Ascending aorta (tissue), 2 donors: ENCODE data around the gene AP1S1. TPM values are rescaled to one million over a fixed set of nuclear protein-coding genes. Genes with fewer than 3 reads are reported as not detected.

Experiments
- DNase-seq, 2 donors: peaks; one replicate each; pipeline ENCODE4 v3.0.0-alpha.2; 2019; ENCODE audit warnings: low spot score in 2 of 2
- H3K27ac ChIP-seq, 2 donors: fragments of 200-600 bp; sonication (generic); one replicate each; pipeline ENCODE4 v1.5.1; 2016 to 2017; ENCODE audit warnings: mild to moderate bottlenecking in 1 of 2
- H3K27me3 ChIP-seq: fragments of 200-600 bp; sonication (generic); one replicate; pipeline ENCODE4 v1.5.1; 2017
- H3K36me3 ChIP-seq, 2 donors: fragments of 200-600 bp; sonication (generic); one replicate each; pipeline ENCODE4 v1.5.1; 2016
- H3K4me1 ChIP-seq, 2 donors: fragments of 200-600 bp; sonication (generic); one replicate each; pipeline ENCODE4 v1.5.1; 2016 to 2017; ENCODE audit warnings: mild to moderate bottlenecking in 1 of 2
- H3K4me3 ChIP-seq, 2 donors: fragments of 200-600 bp; sonication (generic); one replicate each; pipeline ENCODE4 v1.5.1; 2016 to 2017; ENCODE audit warnings: mild to moderate bottlenecking in 1 of 2
- H3K9me3 ChIP-seq, 2 donors: fragments of 200-600 bp; sonication (generic); one replicate each; pipeline ENCODE4 v1.5.1; 2016
- CTCF ChIP-seq, 3 experiments: fragments of 200-600 bp in 2 of 3; fragments of 450-650 bp in 1 of 3; sonication (generic) in 2 of 3; IDR thresholded peaks; one replicate each; pipeline ENCODE4 v1.5.1; 2016 to 2019; ENCODE audit warnings: antibody characterized with exemption in 3 of 3, mild to moderate bottlenecking in 1 of 3, moderate library complexity in 1 of 3
- intact Hi-C: fragments of 100-400 bp; cut with DNase I; formaldehyde crosslinking; loops from one replicate; pipeline ENCODE4 v1.15.1; 2023
- total RNA-seq: library from RNA; depleted of rRNA; stranded (reverse); fragments of >200 nt; gene quantifications from one replicate; pipeline ENCODE4 v1.1.0, GENCODE V29; 2016

The AP1S1 gene
- total RNA-seq, 1 donor from 2014 or later, result 77.4 TPM

- no peak overlapping the region for H3K4me3 ChIP-seq
- H3K4me1 ChIP-seq, result peaks cover 29 to 36% of the 10 kb centered on the region in 2 donors
- no peaks in the 10 kb centered on the region for H3K36me3 ChIP-seq
- intact Hi-C loops, result no loop called here
- no peak overlapping the region for H3K27ac ChIP-seq
- H3K27me3 ChIP-seq, result peaks cover 60% of the 10 kb centered on the region
- no peaks in the 10 kb centered on the region for H3K9me3 ChIP-seq
- TF ChIP-seq CTCF (IDR thresholded peaks at IDR 0.05), result no peak
- DNase-seq, result no peak
Measured at GRCh38 chr7:101166909-101167644, 12.8 kb downstream of the AP1S1 start.

- Histone ChIP-seq H3K4me1 (peaks cover 33 to 39% of the 10 kb centered on the region in 2 donors), H3K4me3 (no peak overlapping the region), H3K27me3 (peaks cover 61% of the 10 kb centered on the region), H3K36me3 (no peaks in the 10 kb centered on the region), H3K9me3 (no peaks in the 10 kb centered on the region), H3K27ac (no peak overlapping the region)
- no peak for TF ChIP-seq CTCF (IDR thresholded peaks at IDR 0.05)
- intact Hi-C loops, result no loop called here
- no peak for DNase-seq
Measured at GRCh38 chr7:101167645-101168411, 13.6 kb downstream of the AP1S1 start.

- H3K4me1 ChIP-seq, result peaks cover 30 to 39% of the 10 kb centered on the region in 2 donors
- H3K9me3 ChIP-seq, result no peaks in the 10 kb centered on the region
- H3K27ac ChIP-seq, result no peak overlapping the region
- no peak for DNase-seq
- H3K36me3 ChIP-seq, result no peaks in the 10 kb centered on the region
- H3K27me3 ChIP-seq, result peaks cover 61% of the 10 kb centered on the region
- no peak overlapping the region for H3K4me3 ChIP-seq
- TF ChIP-seq CTCF (IDR thresholded peaks at IDR 0.05), result no peak
- intact Hi-C loops, result loop anchor here (1.0 kb wide), 1 partner anchor 14 kb away; the partner anchor contains the start of gene AP1S1
Measured at GRCh38 chr7:101168412-101169049, 14.3 kb downstream of the AP1S1 start.

GRCh38 chr7:101169110-101169837 lies 15.0 kb downstream of the AP1S1 start:
- no peak for DNase-seq
- no peak for TF ChIP-seq CTCF (IDR thresholded peaks at IDR 0.05)
- Histone ChIP-seq H3K36me3 (no peaks in the 10 kb centered on the region), H3K4me3 (no peak overlapping the region), H3K27me3 (peaks cover 56% of the 10 kb centered on the region), H3K27ac (no peak overlapping the region), H3K4me1 (peaks cover 23 to 35% of the 10 kb centered on the region in 2 donors), H3K9me3 (no peaks in the 10 kb centered on the region)
- intact Hi-C loops, result loop anchor here (1.0 kb wide), 1 partner anchor 15 kb away; the partner anchor contains the start of gene AP1S1
